GM19035 (cell line): ENCODE measurements around the gene SPAG16.
"Not testable (repeated sequence)": the region's sequence is repeated elsewhere in the genome, so short reads cannot be mapped to it uniquely, and the experiment has no call there.

Source experiments
- ATAC-seq: cut with Tn5 transposase; IDR thresholded peaks from one replicate; pipeline ENCODE4 v1.9.1; 2021; ENCODE audit not compliant: unreplicated experiment

The SPAG16 gene

GRCh38 chr2:213989207-213989606 lies 704.9 kb downstream of the SPAG16 start:
- no peak for ATAC-seq

- no peak for ATAC-seq
Observed at GRCh38 chr2:213991453-213992108, 707.3 kb downstream of the SPAG16 start.

GRCh38 chr2:213995400-213996105 lies 711.3 kb downstream of the SPAG16 start:
- no peak for ATAC-seq

- ATAC-seq, result not testable (repeated sequence)
Observed at GRCh38 chr2:213998976-213999375, 714.7 kb downstream of the SPAG16 start.

- no peak for ATAC-seq
Observed at GRCh38 chr2:214004463-214004862, 720.2 kb downstream of the SPAG16 start.

GRCh38 chr2:214005337-214005736 lies 721.1 kb downstream of the SPAG16 start:
- no peak for ATAC-seq

GRCh38 chr2:214006601-214007000 lies 722.3 kb downstream of the SPAG16 start:
- no peak for ATAC-seq

- no peak for ATAC-seq
Observed at GRCh38 chr2:214011676-214012075, 727.4 kb downstream of the SPAG16 start.

- ATAC-seq, result no peak
Observed at GRCh38 chr2:214014551-214015220, 730.4 kb downstream of the SPAG16 start.

- no peak for ATAC-seq
Observed at GRCh38 chr2:214019229-214019972, 735.1 kb downstream of the SPAG16 start.

- ATAC-seq, result no peak
Observed at GRCh38 chr2:214019973-214020345, 735.7 kb downstream of the SPAG16 start.

GRCh38 chr2:214029190-214029589 lies 744.9 kb downstream of the SPAG16 start:
- ATAC-seq, result no peak

GRCh38 chr2:214031566-214031965 lies 747.3 kb downstream of the SPAG16 start:
- ATAC-seq, result no peak

- ATAC-seq, result no peak
Observed at GRCh38 chr2:214034417-214034816, 750.2 kb downstream of the SPAG16 start.

- no peak for ATAC-seq
Observed at GRCh38 chr2:214035091-214035852, 751.0 kb downstream of the SPAG16 start.

GRCh38 chr2:214035921-214036320 lies 751.7 kb downstream of the SPAG16 start:
- ATAC-seq, result no peak

GRCh38 chr2:214038186-214038585 lies 753.9 kb downstream of the SPAG16 start:
- ATAC-seq, result no peak

GRCh38 chr2:214050731-214051130 lies 766.5 kb downstream of the SPAG16 start:
- no peak for ATAC-seq

GRCh38 chr2:214051585-214051984 lies 767.3 kb downstream of the SPAG16 start:
- ATAC-seq, result no peak

GRCh38 chr2:214052235-214052634 lies 768.0 kb downstream of the SPAG16 start:
- ATAC-seq, result no peak

- no peak for ATAC-seq
Observed at GRCh38 chr2:214057986-214058385, 773.7 kb downstream of the SPAG16 start.
